HG03432 (cell line): ENCODE results near the gene PUS1.

Source experiments
- ATAC-seq: cut with Tn5 transposase; IDR thresholded peaks from one replicate; pipeline ENCODE4 v1.9.1; 2021; ENCODE audit warnings: mild to moderate bottlenecking, moderate library complexity; ENCODE audit not compliant: unreplicated experiment

PUS1 gene

DNA sequence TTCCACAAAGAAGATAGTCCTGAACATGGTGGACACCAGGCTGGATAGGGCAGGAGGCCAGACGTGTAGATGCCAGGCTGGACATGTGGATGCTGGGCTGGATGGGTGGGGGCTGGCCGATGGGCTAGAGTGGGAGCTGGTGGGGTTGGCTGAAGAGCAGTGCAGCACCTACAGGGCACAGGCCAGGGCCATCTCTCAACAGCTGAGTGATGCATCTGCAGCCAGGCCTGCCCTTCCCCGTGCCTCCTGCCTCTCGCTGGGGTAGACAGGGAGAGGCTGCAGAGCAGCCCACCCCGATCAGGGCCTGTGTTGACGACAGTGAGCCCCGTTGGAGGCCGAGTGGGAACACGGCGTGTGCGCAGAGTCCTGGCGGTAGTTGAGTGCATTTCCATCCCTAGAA is 59.9 kb downstream of the PUS1 start:
- ATAC-seq: no peak

DNA sequence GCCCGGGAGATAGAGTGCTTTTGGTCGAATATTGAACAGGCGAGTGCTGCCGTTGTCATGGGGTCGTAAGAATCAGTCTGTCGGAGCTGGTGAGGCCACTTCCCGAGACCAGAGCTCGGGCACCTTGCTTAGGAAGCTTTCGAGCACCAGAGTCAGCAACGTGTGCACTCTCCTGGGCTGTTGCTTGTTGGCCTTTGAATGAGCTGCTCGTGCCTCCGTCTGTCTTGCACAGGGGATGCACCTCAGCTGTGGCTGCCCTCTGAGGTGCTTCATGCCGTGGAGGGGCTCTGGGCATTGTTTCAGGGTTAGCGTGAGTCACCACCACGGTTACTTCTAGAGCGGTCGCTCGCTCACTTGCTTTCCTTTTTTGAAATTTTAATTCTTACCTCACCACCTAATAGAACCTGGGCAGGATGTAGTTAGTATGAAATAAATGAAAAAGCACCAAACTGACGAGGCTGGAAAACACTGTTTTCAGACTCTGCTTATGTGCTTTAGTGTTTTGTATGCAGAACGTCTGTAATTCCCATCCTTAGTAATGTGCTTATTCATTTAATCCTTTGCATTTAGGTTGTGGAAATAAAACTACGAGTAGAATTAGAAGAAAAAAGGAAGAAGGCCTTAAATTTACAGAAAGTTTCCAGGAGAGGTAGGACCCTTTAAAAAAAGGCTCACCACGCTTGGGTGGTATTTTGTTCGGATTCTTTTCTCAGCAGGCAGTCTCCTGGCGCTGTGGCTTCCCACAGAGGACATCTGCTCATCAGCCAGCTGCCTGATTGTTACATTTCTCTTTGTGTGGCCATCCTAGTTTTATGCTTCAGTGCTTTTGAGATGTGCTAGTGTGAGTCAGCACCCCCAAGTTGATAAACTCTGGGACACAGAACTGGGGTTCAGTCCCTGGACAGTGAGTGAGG is 61.2 kb downstream of the PUS1 start:
- ATAC-seq: no peak

DNA sequence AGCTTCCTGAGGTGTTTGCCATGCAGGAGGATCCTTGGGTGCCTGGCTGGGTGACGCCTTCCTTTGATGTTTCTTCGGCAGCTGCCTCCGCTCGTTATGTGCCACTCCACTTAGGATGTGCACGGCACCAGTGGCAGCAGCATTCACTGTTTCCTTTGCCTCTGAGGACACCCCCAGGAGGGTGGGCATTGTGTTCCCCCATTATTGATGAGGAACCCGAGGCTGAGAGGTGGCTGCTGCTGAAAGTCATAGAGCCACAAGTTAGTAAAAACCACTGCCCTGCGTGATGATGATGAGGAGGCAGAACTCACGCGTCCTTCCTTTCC is 61.9 kb downstream of the PUS1 start:
- no peak for ATAC-seq

DNA sequence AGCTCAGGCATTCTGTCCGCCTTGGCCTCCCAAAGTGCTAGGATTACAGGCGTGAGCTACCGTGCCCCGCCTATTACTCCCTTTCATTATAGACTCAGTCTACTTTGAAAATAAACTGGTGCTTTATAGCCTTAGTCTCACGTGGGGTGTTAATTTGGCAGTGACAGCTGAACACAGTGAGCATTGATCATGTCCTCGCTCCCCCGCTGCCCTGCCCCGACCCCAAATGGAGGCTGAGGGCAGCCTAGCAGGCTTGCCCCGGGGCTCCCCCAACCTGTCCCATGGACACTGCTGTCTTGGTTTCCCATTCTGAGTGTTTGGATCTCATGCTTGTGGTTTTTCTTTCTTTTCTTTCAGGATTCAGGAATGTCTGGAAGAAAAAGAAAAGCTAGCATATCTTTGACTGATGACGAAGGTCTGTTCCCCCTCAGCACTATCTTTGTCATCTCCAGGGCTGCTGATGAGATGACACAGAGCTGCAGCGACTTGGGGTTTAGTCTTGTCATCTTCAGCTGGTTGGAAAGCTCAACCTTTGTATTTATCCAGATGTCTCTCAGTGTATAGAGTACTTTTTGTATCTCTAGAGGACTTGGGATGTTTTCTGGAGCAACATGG is 62.8 kb downstream of the PUS1 start:
- no peak for ATAC-seq

DNA sequence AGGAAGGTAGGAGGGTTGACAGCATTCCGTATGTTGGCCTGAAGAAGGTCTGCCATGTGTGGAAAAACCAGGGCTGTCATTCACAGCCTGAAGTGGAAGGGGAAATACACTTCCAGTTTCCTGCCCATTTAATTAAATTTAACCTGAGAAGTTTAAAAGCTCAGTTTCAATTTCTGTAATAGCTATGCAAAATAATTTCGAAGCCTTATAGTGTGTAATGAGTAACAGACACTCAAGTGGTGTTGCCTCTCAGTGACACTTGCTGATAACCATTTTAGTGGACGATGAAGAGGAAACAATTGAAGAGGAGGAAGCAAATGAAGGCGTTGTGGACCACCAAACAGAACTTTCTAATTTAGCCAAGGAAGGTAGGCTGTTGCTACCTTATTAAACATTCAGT is 65.5 kb downstream of the PUS1 start:
- ATAC-seq: peak; percentile 68
